Tibial nerve (tissue), 4 donors: Measurements from ENCODE around the gene GNB5. TPM values are rescaled to one million over a fixed set of nuclear protein-coding genes. Genes with fewer than 3 reads are reported as not detected.

Experiments
- DNase-seq, 2 donors: peaks; one replicate each; pipeline ENCODE4 v3.0.0-alpha.2; 2019; ENCODE audit warnings: low spot score in 2 of 2
- H3K27ac ChIP-seq, 4 donors: fragments of 200-600 bp; sonication (generic) in 3 of 4; one replicate each; pipeline ENCODE4 v1.5.1; 2017 to 2019; ENCODE audit warnings: mild to moderate bottlenecking in 1 of 4
- H3K27me3 ChIP-seq, 2 donors: fragments of 200-600 bp; sonication (generic) in 1 of 2; one replicate each; pipeline versions ENCODE4 v1.5.1 to v1.6.0; 2017 to 2019
- H3K36me3 ChIP-seq, 3 donors: fragments of 200-600 bp; sonication (generic); one replicate each; pipeline ENCODE4 v1.5.1; 2018 to 2019
- H3K4me1 ChIP-seq, 4 donors: fragments of 200-600 bp; sonication (generic) in 3 of 4; one replicate each; pipeline ENCODE4 v1.5.1; 2017 to 2019
- H3K4me3 ChIP-seq, 4 donors: fragments of 200-600 bp; sonication (generic) in 3 of 4; one replicate each; pipeline ENCODE4 v1.5.1; 2017 to 2019; ENCODE audit warnings: mild to moderate bottlenecking in 1 of 4, moderate library complexity in 1 of 4
- H3K9me3 ChIP-seq, 4 donors: fragments of 200-600 bp; sonication (generic) in 3 of 4; one replicate each; pipeline ENCODE4 v1.5.1; 2017 to 2019
- CTCF ChIP-seq, 5 experiments: fragments of 200-600 bp in 3 of 5; fragments of 450-650 bp in 2 of 5; sonication (generic) in 3 of 5; IDR thresholded peaks; one replicate each; pipeline ENCODE4 v1.5.1; 2016 to 2019; ENCODE audit warnings: antibody characterized with exemption in 5 of 5, mild to moderate bottlenecking in 3 of 5, moderate library complexity in 2 of 5
- EP300 ChIP-seq, 2 donors: sonication (generic); formaldehyde crosslinking; IDR thresholded peaks; one replicate each; pipeline ENCODE4 v1.6.1; 2017; ENCODE audit warnings: antibody characterized with exemption in 2 of 2, mild to moderate bottlenecking in 1 of 2
- POLR2A ChIP-seq, 2 donors: fragments of 450-650 bp; IDR thresholded peaks; one replicate each; pipeline ENCODE4 v1.6.1; 2017; ENCODE audit warnings: antibody characterized with exemption in 2 of 2, mild to moderate bottlenecking in 2 of 2, moderate library complexity in 2 of 2
- WGBS, 2 donors: methylation state at CpG; one replicate each; pipeline ENCODE4 v1.1.5; 2018; 5-methylcytosine and 5-hydroxymethylcytosine counted together
- total RNA-seq, 4 donors: library from RNA; depleted of rRNA; stranded (reverse); fragments of >200 nt; gene quantifications; one replicate each; pipeline ENCODE4 v1.1.0, GENCODE V29; 2016

The GNB5 gene
- total RNA-seq, 4 donors from 2014 or later = 5.5 to 24.1 (median 16.4) TPM

GRCh38 chr15:52109559-52110451, 81.4 kb downstream of the GNB5 start:
- DNase-seq = no peak

GRCh38 chr15:52107238-52107637, 84.0 kb downstream of the GNB5 start:
- H3K27ac ChIP-seq = no peak overlapping the region
- H3K27me3 ChIP-seq = peaks cover 0 to 37% of the 10 kb centered on the region in 2 donors
- peaks cover 0 to 8% (median 5%) of the 10 kb centered on the region in 4 donors for H3K4me1 ChIP-seq
- H3K9me3 ChIP-seq = no peaks in the 10 kb centered on the region
- WGBS, 2 donors = 94 to 95% methylated on average over 6 of the region's 6 CpGs
- TF ChIP-seq POLR2A (IDR thresholded peaks at IDR 0.05) = no peak
- no peak for TF ChIP-seq CTCF (IDR thresholded peaks at IDR 0.05)
- no peak for TF ChIP-seq EP300 (IDR thresholded peaks at IDR 0.05)
- no peak for DNase-seq
- H3K4me3 ChIP-seq = no peak overlapping the region
- no peaks in the 10 kb centered on the region for H3K36me3 ChIP-seq

More at GRCh38 chr15:52109559-52110451, 81.4 kb downstream of the GNB5 start:
- Histone ChIP-seq H3K27me3 (peaks cover 0 to 56% of the 10 kb centered on the region in 2 donors), H3K9me3 (no peaks in the 10 kb centered on the region), H3K27ac (no peak overlapping the region), H3K36me3 (no peaks in the 10 kb centered on the region), H3K4me3 (no peak overlapping the region), H3K4me1 (peaks cover 0 to 13% (median 8%) of the 10 kb centered on the region in 4 donors)
- TF ChIP-seq CTCF (IDR thresholded peaks at IDR 0.05) (no peak), POLR2A (IDR thresholded peaks at IDR 0.05) (no peak), EP300 (IDR thresholded peaks at IDR 0.05) (no peak)
- 61% methylated on average over 5 of the region's 5 CpGs for WGBS, 2 donors

GRCh38 chr15:52106641-52107040, 84.6 kb downstream of the GNB5 start:
- H3K36me3 ChIP-seq = no peaks in the 10 kb centered on the region
- no peak overlapping the region for H3K27ac ChIP-seq
- H3K27me3 ChIP-seq = peaks cover 0 to 32% of the 10 kb centered on the region in 2 donors
- WGBS, 2 donors = 78 to 83% methylated on average over 6 of the region's 6 CpGs
- TF ChIP-seq EP300 (IDR thresholded peaks at IDR 0.05) (no peak), POLR2A (IDR thresholded peaks at IDR 0.05) (no peak), CTCF (IDR thresholded peaks at IDR 0.05) (no peak)
- DNase-seq = no peak
- peaks cover 0 to 2% (median under 1%) of the 10 kb centered on the region in 4 donors for H3K4me1 ChIP-seq
- H3K4me3 ChIP-seq = no peak overlapping the region
- no peaks in the 10 kb centered on the region for H3K9me3 ChIP-seq

- Histone ChIP-seq H3K36me3 (no peaks in the 10 kb centered on the region), H3K27me3 (peaks cover 0 to 24% of the 10 kb centered on the region in 2 donors), H3K4me1 (no peaks in the 10 kb centered on the region), H3K27ac (no peak overlapping the region), H3K9me3 (no peaks in the 10 kb centered on the region), H3K4me3 (no peak overlapping the region)
- no peak for DNase-seq
- no peak for TF ChIP-seq EP300 (IDR thresholded peaks at IDR 0.05)
- TF ChIP-seq POLR2A (IDR thresholded peaks at IDR 0.05) = no peak
- TF ChIP-seq CTCF (IDR thresholded peaks at IDR 0.05) = no peak
- WGBS, 2 donors = 50% methylated on average over 2 of the region's 2 CpGs
These were observed 85.3 kb downstream of the GNB5 start for GRCh38 chr15:52105846-52106245.

GRCh38 chr15:52104532-52105004, 86.6 kb downstream of the GNB5 start:
- 87% methylated on average over 5 of the region's 5 CpGs for WGBS, 2 donors
- no peaks in the 10 kb centered on the region for H3K9me3 ChIP-seq
- H3K4me1 ChIP-seq = no peaks in the 10 kb centered on the region
- no peaks in the 10 kb centered on the region for H3K36me3 ChIP-seq
- H3K27me3 ChIP-seq = peaks cover 0 to 11% of the 10 kb centered on the region in 2 donors
- TF ChIP-seq EP300 (IDR thresholded peaks at IDR 0.05) (no peak), CTCF (IDR thresholded peaks at IDR 0.05) (no peak), POLR2A (IDR thresholded peaks at IDR 0.05) (no peak)
- H3K27ac ChIP-seq = no peak overlapping the region
- no peak for DNase-seq
- H3K4me3 ChIP-seq = no peak overlapping the region
